ENCODE data around the gene AKAP13. TPM values are rescaled to one million over a fixed set of nuclear protein-coding genes. Genes with fewer than 3 reads are reported as not detected.

AKAP13 gene
- total and polyA plus RNA-seq, 2 of the 8 experiments (the other 6 are each of a cell fraction or from before 2014, with no cell fraction given): 14.0 to 46.2 TPM

GRCh38 chr15:85794598-85795336 lies 414.4 kb downstream of the AKAP13 start, which contains the start of gene KLHL25:
Gene KLHL25, minus strand, starts transcription at chr15:85794925. Its CDS starts 25,115 bp downstream, at chr15:85769810.
- Histone ChIP-seq H2BK5ac (ENCODE audit: low read depth, low read length) (peak within 1 kb of the TSS; percentile 60; the same call in 1 of the 2 replicates), H4K91ac (replicated peaks; ENCODE audit: insufficient read length, low read length) (no peak within 1 kb of the TSS), H3K4me2 (ENCODE audit: insufficient read depth in 1 of 2, low read depth in 2 of 2, low read length in 2 of 2) (peak within 1 kb of the TSS; percentile 91 to 98), H2AK5ac (ENCODE audit: low read depth, low read length) (no peak within 1 kb of the TSS; the same call in 1 of the 2 replicates), H3K9ac (replicated peaks in 1 of 4; ENCODE audit: extremely low read depth in 1 of 4, low read depth in 3 of 4, low read length in 3 of 4) (peak within 1 kb of the TSS; percentile 35 to 85 (median 72); a peak in 6 of 7 replicates), H2AFZ (ENCODE audit: low read length) (peak within 1 kb of the TSS; percentile 37), H3K4ac (replicated peaks; ENCODE audit: insufficient read length, low read depth, low read length) (no peak within 1 kb of the TSS), H3K79me2 (ENCODE audit: control insufficient read depth in 1 of 2, insufficient read depth in 2 of 2, low read length in 2 of 2) (peaks cover 22 to 42% of the 10 kb centered on the region in 2 experiments), H3K4me3 (ENCODE audit: extremely low read depth in 1 of 4, insufficient read depth in 2 of 4, low read depth in 3 of 4, low read length in 4 of 4) (peak within 1 kb of the TSS; percentile 59 to 94 (median 90)), H4K20me1 (replicated peaks in 1 of 2; ENCODE audit: control insufficient read depth in 1 of 2, insufficient read depth in 2 of 2, low read length in 2 of 2) (peaks cover 10 to 15% of the 10 kb centered on the region in 2 experiments), H3K56ac (replicated peaks; ENCODE audit: insufficient read length, low read depth, low read length) (no peak within 1 kb of the TSS), H3K23ac (ENCODE audit: insufficient read length) (no peak within 1 kb of the TSS), H3K23me2 (ENCODE audit: low read depth, low read length) (peaks cover 10% of the 10 kb centered on the region; the same call in 1 of the 2 replicates), H3K36me3 (ENCODE audit: control insufficient read depth in 2 of 4, insufficient read depth in 4 of 4, low read length in 3 of 4) (no peaks in the 10 kb centered on the region), H3K9me3 (ENCODE audit: insufficient read depth in 2 of 2, low read depth in 1 of 2, low read length in 1 of 2) (no peaks in the 10 kb centered on the region), H3K27ac (ENCODE audit: low read depth, low read length) (peak within 1 kb of the TSS; percentile 71; the same call in 1 of the 2 replicates), H3K18ac (ENCODE audit: extremely low read depth, low read length) (peak within 1 kb of the TSS; percentile 90; the same call in 1 of the 2 replicates), H2BK20ac (ENCODE audit: low read length) (no peak within 1 kb of the TSS; the same call in 1 of the 2 replicates), H2BK12ac (ENCODE audit: low read depth, low read length) (peak within 1 kb of the TSS; percentile 75; the same call in 1 of the 2 replicates), H4K8ac (ENCODE audit: extremely low read depth, insufficient read depth, low read length) (peak within 1 kb of the TSS; percentile 88), H3K14ac (ENCODE audit: insufficient read length) (no peak within 1 kb of the TSS), H3K79me1 (ENCODE audit: low read depth, low read length) (peaks cover 20% of the 10 kb centered on the region), H4K5ac (ENCODE audit: insufficient read length, low read depth, low read length) (no peak within 1 kb of the TSS), H3K27me3 (replicated peaks in 1 of 4; ENCODE audit: control insufficient read depth in 3 of 4, extremely low read depth in 1 of 4, insufficient read depth in 3 of 4, low read length in 3 of 4) (peaks cover 0 to 4% (median 1%) of the 10 kb centered on the region in 4 experiments; a peak in 3 of 7 replicates), H2BK15ac (ENCODE audit: low read length) (no peak within 1 kb of the TSS), H3K4me1 (replicated peaks in 1 of 4; ENCODE audit: control insufficient read depth in 3 of 4, insufficient read depth in 4 of 4, low read length in 3 of 4) (peaks cover 9 to 15% (median 12%) of the 10 kb centered on the region in 4 experiments), H2BK120ac (replicated peaks; ENCODE audit: low read depth, low read length) (peak within 1 kb of the TSS; percentile 3)
- WGBS, 2 experiments (ENCODE audit: extremely low coverage in 1 of 2, insufficient coverage in 1 of 2, insufficient read length in 1 of 2, insufficient replicate concordance in 2 of 2, low coverage in 1 of 2, low lambda C conversion rate in 2 of 2, missing lambda C conversion rate in 1 of 2): 4% methylated on average over 36 of the region's 71 CpGs; no CpG with 5 or more reads in 1 of the 2 experiments
- peak; percentile 75 to 86 for DNase-seq (ENCODE audit: low read depth in 1 of 2, low spot score in 2 of 2)
- no peak for FAIRE-seq
- CTCF ChIA-PET (ENCODE audit: partially characterized antibody): interaction anchor here (0.7 to 3.0 kb wide), 7 partner anchors 17 to 65 kb away, joined by 3 to 8 read pairs (median 3); no protein-coding TSS in a partner anchor
- POLR2A ChIA-PET (ENCODE audit: partially characterized antibody): interaction anchor here (1.0 to 1.5 kb wide), 5 partner anchors 8 to 52 kb away, joined by 3 to 9 read pairs (median 5); no protein-coding TSS in a partner anchor
- peak; percentile 59 for TF ChIP-seq SP2 (IDR thresholded peaks at IDR 0.05; ENCODE audit: low read length)
- peak; percentile 87 for TF ChIP-seq CHD2 (IDR thresholded peaks at IDR 0.05; ENCODE audit: low read length)
- peak; percentile 63; the same call in 1 of the 2 replicates for TF ChIP-seq PHF8 (conservative IDR thresholded peaks at IDR 0.05; ENCODE audit: low read depth, low read length)
- TF ChIP-seq TBP (IDR thresholded peaks at IDR 0.05; ENCODE audit: low read depth, low read length): peak; percentile 60; the same call in 1 of the 2 replicates
- TF ChIP-seq CREB1 (IDR thresholded peaks at IDR 0.05): 0 out of 2 replicates have a peak, but pooled peaks have one; percentile 32
- peak; percentile 78 for TF ChIP-seq TAF1 (IDR thresholded peaks at IDR 0.05; ENCODE audit: low read depth, low read length)
- TF ChIP-seq KDM5A (IDR thresholded peaks at IDR 0.05; ENCODE audit: low read length): no peak
- peak; percentile 31 for TF ChIP-seq ASH2L (IDR thresholded peaks at IDR 0.05; ENCODE audit: low read length)
- TF ChIP-seq SIN3A (conservative IDR thresholded peaks at IDR 0.05 in 1 of 2, IDR thresholded peaks at IDR 0.05 in 1 of 2; ENCODE audit: low read depth in 1 of 2, low read length in 2 of 2): no peak
- no peak for TF ChIP-seq YY1 (IDR thresholded peaks at IDR 0.05; ENCODE audit: low read depth, low read length)
- no peak for TF ChIP-seq POLR2AphosphoS5 (IDR thresholded peaks at IDR 0.05; ENCODE audit: low read depth, low read length)
- peak; percentile 97 for TF ChIP-seq SP1 (IDR thresholded peaks at IDR 0.05; ENCODE audit: low read depth, low read length)

All from H1 (cell line).